GM19043 (cell line): ENCODE data around the gene FURIN.

Experiments used
- ATAC-seq: cut with Tn5 transposase; IDR thresholded peaks from one replicate; pipeline ENCODE4 v1.9.1; 2021; ENCODE audit warnings: low read depth; ENCODE audit not compliant: unreplicated experiment

FURIN gene

DNA sequence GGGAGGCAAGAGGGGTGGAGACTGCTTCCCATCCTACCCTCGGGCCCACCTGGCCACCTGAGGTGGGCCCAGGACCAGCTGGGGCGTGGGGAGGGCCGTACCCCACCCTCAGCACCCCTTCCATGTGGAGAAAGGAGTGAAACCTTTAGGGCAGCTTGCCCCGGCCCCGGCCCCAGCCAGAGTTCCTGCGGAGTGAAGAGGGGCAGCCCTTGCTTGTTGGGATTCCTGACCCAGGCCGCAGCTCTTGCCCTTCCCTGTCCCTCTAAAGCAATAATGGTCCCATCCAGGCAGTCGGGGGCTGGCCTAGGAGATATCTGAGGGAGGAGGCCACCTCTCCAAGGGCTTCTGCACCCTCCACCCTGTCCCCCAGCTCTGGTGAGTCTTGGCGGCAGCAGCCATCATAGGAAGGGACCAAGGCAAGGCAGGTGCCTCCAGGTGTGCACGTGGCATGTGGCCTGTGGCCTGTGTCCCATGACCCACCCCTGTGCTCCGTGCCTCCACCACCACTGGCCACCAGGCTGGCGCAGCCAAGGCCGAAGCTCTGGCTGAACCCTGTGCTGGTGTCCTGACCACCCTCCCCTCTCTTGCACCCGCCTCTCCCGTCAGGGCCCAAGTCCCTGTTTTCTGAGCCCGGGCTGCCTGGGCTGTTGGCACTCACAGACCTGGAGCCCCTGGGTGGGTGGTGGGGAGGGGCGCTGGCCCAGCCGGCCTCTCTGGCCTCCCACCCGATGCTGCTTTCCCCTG is 13.8 kb downstream of the FURIN start:
- no peak for ATAC-seq

GRCh38 chr15:90882781-90883525 is 14.6 kb downstream of the FURIN start:
- ATAC-seq = no peak

DNA sequence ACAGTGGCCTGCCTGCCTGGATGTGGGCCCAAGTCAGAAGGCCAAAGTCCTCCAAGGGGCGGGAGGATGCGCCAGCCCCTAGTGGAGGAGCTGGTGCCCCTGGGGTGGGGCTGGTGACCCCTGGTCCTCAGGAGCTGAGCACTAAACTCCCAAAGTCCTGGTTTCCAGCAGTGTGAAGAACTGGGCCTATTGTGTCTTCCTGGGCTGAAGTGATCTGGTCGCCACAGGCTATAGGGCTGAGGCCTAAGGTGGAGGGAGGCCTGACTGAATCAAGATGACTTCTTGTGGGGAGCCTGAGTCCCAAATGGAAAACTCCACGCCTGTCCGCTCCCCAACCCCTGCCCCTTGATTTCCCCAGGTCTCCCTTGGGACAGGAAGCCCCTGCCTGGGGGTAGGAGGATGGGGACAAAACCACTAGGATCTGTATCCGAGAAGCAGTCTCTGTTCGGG is 15.2 kb downstream of the FURIN start:
- no peak for ATAC-seq

DNA sequence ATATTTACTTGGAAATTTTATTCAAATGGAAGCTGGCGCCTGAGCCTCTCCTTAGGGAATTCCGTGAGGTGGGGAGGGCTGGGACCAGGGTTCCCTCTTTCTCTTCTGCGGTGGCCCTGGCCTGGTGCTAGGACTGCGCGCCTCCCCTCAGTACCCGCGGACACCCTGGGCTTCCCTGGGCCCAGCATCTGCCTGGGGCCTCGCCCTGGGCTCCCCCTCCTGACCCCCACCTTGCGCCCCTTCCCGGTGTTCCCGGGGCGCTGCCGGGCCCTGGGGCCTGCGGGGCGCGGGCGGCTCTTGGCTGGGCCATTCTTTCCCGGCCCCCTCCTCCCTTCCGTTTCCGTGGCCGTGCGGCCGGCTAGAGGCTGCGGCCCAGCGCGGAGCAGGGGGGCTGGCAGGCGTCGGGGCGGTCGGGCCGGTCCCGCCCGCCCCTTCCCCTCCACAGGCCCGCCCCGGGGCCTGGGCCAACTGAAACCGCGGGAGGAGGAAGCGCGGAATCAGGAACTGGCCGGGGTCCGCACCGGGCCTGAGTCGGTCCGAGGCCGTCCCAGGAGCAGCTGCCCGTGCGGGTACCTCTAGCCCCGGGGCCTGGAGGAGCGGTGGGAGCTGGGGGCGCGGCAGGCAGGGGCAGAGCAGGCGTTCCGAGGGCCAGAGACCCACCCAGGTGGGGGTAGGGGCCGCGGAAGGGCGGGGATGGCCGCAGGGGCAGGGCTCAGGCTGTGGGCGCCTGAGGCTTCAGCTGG is 15.8 kb downstream of the FURIN start, which contains the start of gene FES:
Gene FES (plus strand): TSS at position 529 of the 743 bp plus-strand sequence. CDS start 542 bp downstream, outside the sequence.
- no peak for ATAC-seq

GRCh38 chr15:90884719-90885431 is 16.5 kb downstream of the FURIN start:
- ATAC-seq = no peak

DNA sequence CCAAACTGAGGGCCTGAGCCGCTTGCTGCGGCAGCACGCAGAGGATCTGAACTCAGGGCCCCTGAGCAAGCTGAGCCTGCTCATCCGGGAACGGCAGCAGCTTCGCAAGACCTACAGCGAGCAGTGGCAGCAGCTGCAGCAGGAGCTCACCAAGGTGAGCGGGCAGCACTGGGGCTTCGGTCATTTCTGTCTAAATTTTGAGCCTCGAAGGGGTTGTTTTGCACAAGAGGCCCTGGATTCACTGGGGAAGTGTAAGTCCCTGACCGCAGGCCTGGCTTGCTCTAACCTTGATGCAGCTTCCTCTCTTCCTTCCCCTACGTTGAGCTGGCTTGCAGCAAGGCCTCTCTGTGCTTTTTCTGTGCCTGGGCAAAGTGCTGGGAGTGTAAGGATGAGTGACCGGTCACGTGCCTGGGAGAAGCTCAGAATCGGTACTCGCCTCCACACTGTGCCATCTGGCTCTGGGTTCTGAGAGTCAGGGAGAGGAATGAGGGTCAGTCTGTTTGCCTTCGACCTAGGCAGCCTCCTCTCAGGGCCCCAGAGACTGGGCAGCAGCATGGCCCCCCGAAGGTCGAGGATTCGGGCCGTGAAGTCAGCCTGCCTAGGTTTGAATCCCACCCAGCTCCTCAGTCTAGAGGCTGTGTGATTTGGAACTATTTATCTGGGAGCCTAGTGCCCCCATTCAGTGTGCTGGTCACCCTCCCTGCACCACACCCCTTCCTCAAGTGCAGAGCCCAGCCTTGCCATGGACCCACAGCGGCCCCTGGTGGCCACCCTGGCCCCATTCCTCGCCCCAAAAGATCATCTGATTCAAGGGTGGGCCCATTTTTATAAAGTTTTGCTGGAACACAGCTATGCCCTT is 17.3 kb downstream of the FURIN start:
- ATAC-seq = no peak

DNA sequence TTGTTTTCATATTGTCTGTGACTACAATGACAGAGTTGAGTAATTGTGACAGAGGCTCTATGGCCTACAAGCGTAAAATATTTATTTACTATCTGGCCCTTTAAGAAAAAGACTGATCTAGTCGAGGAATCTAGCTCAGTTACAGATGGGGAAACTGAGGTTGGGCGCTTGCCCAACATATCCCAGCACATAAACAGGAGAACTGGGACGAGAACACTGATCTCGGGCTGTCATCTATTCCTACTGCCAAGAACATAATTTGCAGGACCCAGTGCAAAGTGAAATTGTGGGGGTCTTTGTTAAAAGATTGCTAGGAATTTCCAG is 17.9 kb downstream of the FURIN start:
- no peak for ATAC-seq

GRCh38 chr15:90887037-90887481 is 18.7 kb downstream of the FURIN start:
- ATAC-seq = no peak

GRCh38 chr15:90889313-90889730 is 20.9 kb downstream of the FURIN start:
- ATAC-seq = no peak

GRCh38 chr15:90889736-90890456 is 21.5 kb downstream of the FURIN start:
- no peak for ATAC-seq

DNA sequence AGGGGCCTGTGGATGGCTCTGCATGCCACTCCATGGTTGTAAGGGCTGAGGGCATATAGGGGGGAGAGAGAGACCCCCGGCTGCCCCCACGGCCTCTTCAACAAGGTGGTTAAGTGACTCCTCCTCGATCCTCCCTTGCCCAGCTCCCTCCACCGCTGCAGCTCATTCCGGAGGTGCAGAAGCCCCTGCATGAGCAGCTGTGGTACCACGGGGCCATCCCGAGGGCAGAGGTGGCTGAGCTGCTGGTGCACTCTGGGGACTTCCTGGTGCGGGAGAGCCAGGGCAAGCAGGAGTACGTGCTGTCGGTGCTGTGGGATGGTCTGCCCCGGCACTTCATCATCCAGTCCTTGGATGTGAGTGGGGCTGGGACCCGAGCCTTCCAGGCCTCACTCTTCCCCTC is 22.5 kb downstream of the FURIN start:
- no peak for ATAC-seq

DNA sequence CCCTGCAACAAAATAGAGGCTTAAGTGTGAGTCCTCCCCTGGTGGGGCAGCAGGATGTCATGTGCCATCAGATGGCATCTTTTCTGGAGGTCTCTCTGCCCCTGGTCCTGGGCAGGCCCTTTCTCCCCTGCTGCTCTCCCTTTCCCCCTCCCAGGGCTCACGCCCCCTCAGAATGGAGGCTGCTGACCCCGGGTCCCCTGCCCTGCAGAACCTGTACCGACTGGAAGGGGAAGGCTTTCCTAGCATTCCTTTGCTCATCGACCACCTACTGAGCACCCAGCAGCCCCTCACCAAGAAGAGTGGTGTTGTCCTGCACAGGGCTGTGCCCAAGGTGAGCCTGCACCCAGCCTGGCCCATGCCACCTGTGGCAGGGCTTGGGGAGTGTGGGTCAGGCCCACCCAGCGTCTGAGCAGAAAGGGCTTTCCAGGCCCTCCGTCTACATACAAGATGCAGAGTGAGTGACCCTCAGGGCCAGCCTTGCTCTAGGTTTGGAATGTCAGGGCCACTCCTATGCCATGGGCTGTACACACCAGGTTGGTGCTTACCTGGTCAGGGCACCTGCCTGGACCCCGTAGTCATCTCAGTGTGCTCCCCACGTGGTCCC is 23.1 kb downstream of the FURIN start:
- no peak for ATAC-seq

DNA sequence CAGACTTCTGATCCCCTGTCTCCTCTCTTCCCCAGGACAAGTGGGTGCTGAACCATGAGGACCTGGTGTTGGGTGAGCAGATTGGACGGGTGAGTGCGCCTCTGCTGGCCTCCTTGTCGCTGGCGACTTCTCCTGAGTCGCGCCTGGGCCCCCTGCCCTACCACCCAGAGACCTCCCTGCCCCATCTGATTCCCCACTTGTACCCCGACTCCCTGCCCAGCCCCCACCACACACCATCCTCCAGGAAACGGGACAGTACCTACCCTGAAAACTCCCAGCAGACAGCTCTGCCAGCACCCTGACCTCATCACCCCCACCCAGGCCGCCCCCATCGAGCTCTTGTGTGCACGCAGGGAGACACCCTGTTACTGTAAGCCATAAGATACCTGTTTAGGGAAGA is 23.6 kb downstream of the FURIN start:
- ATAC-seq = no peak

GRCh38 chr15:90892498-90893174 is 24.2 kb downstream of the FURIN start:
- no peak for ATAC-seq

DNA sequence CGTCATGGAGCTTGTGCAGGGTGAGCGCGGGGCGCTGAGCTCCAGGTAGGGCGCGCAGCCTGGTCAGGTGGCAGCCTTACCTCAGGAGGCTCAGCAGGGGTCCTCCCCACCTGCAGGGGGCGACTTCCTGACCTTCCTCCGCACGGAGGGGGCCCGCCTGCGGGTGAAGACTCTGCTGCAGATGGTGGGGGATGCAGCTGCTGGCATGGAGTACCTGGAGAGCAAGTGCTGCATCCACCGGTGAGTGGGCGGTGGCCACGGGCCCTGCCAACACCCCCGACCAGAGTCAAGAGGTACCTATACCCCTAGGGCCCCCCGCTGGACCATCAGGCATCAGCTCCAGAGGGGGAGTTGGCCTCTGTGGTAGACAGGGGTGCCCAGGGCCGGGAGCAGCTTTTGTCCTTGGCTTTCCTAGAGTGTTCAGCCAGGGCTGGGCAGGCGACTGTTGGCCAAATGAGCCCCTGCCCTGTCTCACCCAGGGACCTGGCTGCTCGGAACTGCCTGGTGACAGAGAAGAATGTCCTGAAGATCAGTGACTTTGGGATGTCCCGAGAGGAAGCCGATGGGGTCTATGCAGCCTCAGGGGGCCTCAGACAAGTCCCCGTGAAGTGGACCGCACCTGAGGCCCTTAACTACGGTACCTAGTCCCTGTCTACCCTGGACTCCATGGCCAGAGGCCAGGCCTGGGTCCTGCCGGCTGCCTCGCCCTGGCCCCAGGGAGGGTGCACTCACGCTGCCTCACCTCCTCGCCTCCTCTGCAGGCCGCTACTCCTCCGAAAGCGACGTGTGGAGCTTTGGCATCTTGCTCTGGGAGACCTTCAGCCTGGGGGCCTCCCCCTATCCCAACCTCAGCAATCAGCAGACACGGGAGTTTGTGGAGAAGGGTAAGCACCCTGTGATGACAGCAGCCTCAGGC is 25.0 kb downstream of the FURIN start:
- ATAC-seq = no peak

GRCh38 chr15:90895571-90896117 is 27.3 kb downstream of the FURIN start:
- no peak for ATAC-seq
